ENCODE data around the gene TFDP1. TPM values are rescaled to one million over a fixed set of nuclear protein-coding genes. Genes with fewer than 3 reads are reported as not detected.

The TFDP1 gene
- total RNA-seq, 1 experiment from 2014 or later, result 107 TPM

GRCh38 chr13:113559061-113559460, 25.5 kb upstream of the TFDP1 start:
- CTCF ChIA-PET, result no interaction called here
- TF ChIP-seq CTCF (conservative IDR thresholded peaks at IDR 0.05) (no peak), EZH2 (IDR thresholded peaks at IDR 0.05; ENCODE audit: low read depth) (no peak)
- Histone ChIP-seq H3F3A (ENCODE audit: insufficient read depth, low read depth) (peaks cover 13% of the 10 kb centered on the region; the same call in 1 of the 2 replicates), H3K79me2 (ENCODE audit: low read depth) (no peaks in the 10 kb centered on the region), H3K27me3 (ENCODE audit: insufficient read depth, low read depth) (no peaks in the 10 kb centered on the region), H3K4me3 (no peak overlapping the region), H3K4me2 (no peak overlapping the region), H4K20me1 (ENCODE audit: insufficient read depth) (no peaks in the 10 kb centered on the region), H3K9me2 (ENCODE audit: insufficient read depth) (no peaks in the 10 kb centered on the region), H2AFZ (no peak overlapping the region), H3K9me3 (ENCODE audit: insufficient read depth, low read depth) (no peaks in the 10 kb centered on the region), H3K4me1 (replicated peaks; ENCODE audit: insufficient read depth) (no peaks in the 10 kb centered on the region), H3K36me3 (ENCODE audit: low read depth) (no peaks in the 10 kb centered on the region), H3K27ac (no peak overlapping the region)
- POLR2A ChIA-PET (ENCODE audit: unreplicated experiment), result no interaction called here
- intact Hi-C loops (cut with micrococcal nuclease; ENCODE audit: unreplicated experiment), result no loop called here
- no TSS peak for BruUV-seq (replicated peaks)
- DNase-seq, result no peak

GRCh38 chr13:113559901-113560644, 24.5 kb upstream of the TFDP1 start:
- H3K79me2 ChIP-seq (ENCODE audit: low read depth), result no peaks in the 10 kb centered on the region
- intact Hi-C loops (cut with micrococcal nuclease; ENCODE audit: unreplicated experiment), result loop anchor here (5.0 kb wide), 1 partner anchor 103 kb away; no protein-coding TSS in a partner anchor
- no peak overlapping the region for H3K4me3 ChIP-seq
- ChIA-PET CTCF (interaction anchor here (0.6 kb wide), 1 partner anchor 379 kb away, joined by 3 read pairs; no protein-coding TSS in a partner anchor), POLR2A (ENCODE audit: unreplicated experiment) (interaction anchor here (0.6 to 0.7 kb wide), 2 partner anchors 28 to 67 kb away, joined by 3 read pairs; no protein-coding TSS in a partner anchor)
- no peak for DNase-seq
- no peaks in the 10 kb centered on the region for H3K4me1 ChIP-seq (replicated peaks; ENCODE audit: insufficient read depth)
- no peaks in the 10 kb centered on the region for H3K9me3 ChIP-seq (ENCODE audit: insufficient read depth, low read depth)
- H2AFZ ChIP-seq, result no peak overlapping the region
- H3K4me2 ChIP-seq, result no peak overlapping the region
- H3F3A ChIP-seq (ENCODE audit: insufficient read depth, low read depth), result peaks cover 16% of the 10 kb centered on the region; the same call in 1 of the 2 replicates
- no peaks in the 10 kb centered on the region for H3K36me3 ChIP-seq (ENCODE audit: low read depth)
- no peaks in the 10 kb centered on the region for H4K20me1 ChIP-seq (ENCODE audit: insufficient read depth)
- H3K27ac ChIP-seq, result no peak overlapping the region
- BruUV-seq (replicated peaks), result no TSS peak
- no peaks in the 10 kb centered on the region for H3K9me2 ChIP-seq (ENCODE audit: insufficient read depth)
- H3K27me3 ChIP-seq (ENCODE audit: insufficient read depth, low read depth), result no peaks in the 10 kb centered on the region
- no peak for TF ChIP-seq EZH2 (IDR thresholded peaks at IDR 0.05; ENCODE audit: low read depth)
- no peak for TF ChIP-seq CTCF (conservative IDR thresholded peaks at IDR 0.05)

GRCh38 chr13:113560645-113561416, 23.7 kb upstream of the TFDP1 start:
- TF ChIP-seq CTCF (conservative IDR thresholded peaks at IDR 0.05) (no peak), EZH2 (IDR thresholded peaks at IDR 0.05; ENCODE audit: low read depth) (no peak)

More at GRCh38 chr13:113560645-113561416, 23.7 kb upstream of the TFDP1 start:
- Histone ChIP-seq H3K79me2 (ENCODE audit: low read depth) (no peaks in the 10 kb centered on the region), H3F3A (ENCODE audit: insufficient read depth, low read depth) (peaks cover 16% of the 10 kb centered on the region; the same call in 1 of the 2 replicates), H2AFZ (no peak overlapping the region), H3K9me3 (ENCODE audit: insufficient read depth, low read depth) (no peaks in the 10 kb centered on the region), H3K36me3 (ENCODE audit: low read depth) (no peaks in the 10 kb centered on the region), H3K4me2 (no peak overlapping the region), H3K27me3 (ENCODE audit: insufficient read depth, low read depth) (no peaks in the 10 kb centered on the region), H3K4me3 (no peak overlapping the region), H3K4me1 (replicated peaks; ENCODE audit: insufficient read depth) (no peaks in the 10 kb centered on the region), H4K20me1 (ENCODE audit: insufficient read depth) (no peaks in the 10 kb centered on the region), H3K27ac (no peak overlapping the region), H3K9me2 (ENCODE audit: insufficient read depth) (no peaks in the 10 kb centered on the region)
- intact Hi-C loops (cut with micrococcal nuclease; ENCODE audit: unreplicated experiment), result loop anchor here (5.0 kb wide), 1 partner anchor 104 kb away; no protein-coding TSS in a partner anchor
- no TSS peak for BruUV-seq (replicated peaks)
- POLR2A ChIA-PET (ENCODE audit: unreplicated experiment), result interaction anchor here (0.6 kb wide), 1 partner anchor 67 kb away, joined by 3 read pairs; no protein-coding TSS in a partner anchor
- no peak for DNase-seq
- CTCF ChIA-PET, result interaction anchor here (0.6 kb wide), 1 partner anchor 378 kb away, joined by 3 read pairs; no protein-coding TSS in a partner anchor
